GM12801 (cell line): ENCODE results near the gene ATOSA.

ENCODE experiments used
- TF ChIP-seq, protein P1 (sequence below): IDR thresholded peaks from one replicate; pipeline ENCODE4 v1.5.1; 2011; ENCODE audit warnings: control low read depth; ENCODE audit not compliant: insufficient read length; ENCODE audit errors: extremely low read depth

Gene ATOSA

DNA sequence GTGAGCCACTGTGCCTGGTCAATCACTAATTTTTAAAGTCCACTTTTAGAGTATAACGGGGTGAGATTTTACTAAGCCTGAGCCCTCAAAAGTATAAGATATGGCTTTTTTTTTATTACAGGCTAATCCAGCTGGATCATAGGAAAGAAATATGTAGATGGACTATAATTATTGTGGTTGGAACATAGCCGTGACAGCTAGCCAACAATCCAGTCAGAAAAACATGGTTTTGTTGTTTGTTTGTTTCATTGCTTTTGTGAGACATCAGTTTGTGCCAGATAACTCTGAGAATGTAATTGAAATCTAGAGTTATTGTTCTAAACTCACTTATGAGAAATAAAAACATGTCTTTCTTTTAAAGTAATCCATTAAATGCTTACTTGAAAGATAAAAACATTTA lies 37.3 kb upstream of the ATOSA start:
- TF ChIP-seq, protein P1, sequence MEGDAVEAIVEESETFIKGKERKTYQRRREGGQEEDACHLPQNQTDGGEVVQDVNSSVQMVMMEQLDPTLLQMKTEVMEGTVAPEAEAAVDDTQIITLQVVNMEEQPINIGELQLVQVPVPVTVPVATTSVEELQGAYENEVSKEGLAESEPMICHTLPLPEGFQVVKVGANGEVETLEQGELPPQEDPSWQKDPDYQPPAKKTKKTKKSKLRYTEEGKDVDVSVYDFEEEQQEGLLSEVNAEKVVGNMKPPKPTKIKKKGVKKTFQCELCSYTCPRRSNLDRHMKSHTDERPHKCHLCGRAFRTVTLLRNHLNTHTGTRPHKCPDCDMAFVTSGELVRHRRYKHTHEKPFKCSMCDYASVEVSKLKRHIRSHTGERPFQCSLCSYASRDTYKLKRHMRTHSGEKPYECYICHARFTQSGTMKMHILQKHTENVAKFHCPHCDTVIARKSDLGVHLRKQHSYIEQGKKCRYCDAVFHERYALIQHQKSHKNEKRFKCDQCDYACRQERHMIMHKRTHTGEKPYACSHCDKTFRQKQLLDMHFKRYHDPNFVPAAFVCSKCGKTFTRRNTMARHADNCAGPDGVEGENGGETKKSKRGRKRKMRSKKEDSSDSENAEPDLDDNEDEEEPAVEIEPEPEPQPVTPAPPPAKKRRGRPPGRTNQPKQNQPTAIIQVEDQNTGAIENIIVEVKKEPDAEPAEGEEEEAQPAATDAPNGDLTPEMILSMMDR = no peak

DNA sequence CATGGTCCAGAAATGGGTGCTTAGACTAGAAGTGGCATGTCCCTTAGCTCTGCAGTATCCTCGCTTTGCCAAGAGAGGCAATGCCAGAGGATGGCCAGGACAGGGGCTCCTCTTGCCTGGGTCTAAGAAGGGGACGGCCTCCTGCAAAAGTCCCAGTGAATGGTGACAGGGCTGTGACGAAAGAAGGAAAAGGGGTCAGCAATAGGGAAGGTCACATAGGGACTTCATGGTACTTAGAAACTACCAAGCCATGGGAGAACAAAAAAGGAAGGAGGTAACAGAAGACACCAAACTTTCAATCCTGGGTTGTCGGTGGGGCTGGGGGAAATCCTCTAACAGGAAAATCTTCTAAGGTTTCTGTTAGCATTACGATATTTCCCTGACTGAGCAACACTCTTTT lies 36.2 kb upstream of the ATOSA start:
- TF ChIP-seq, protein P1 = no peak

DNA sequence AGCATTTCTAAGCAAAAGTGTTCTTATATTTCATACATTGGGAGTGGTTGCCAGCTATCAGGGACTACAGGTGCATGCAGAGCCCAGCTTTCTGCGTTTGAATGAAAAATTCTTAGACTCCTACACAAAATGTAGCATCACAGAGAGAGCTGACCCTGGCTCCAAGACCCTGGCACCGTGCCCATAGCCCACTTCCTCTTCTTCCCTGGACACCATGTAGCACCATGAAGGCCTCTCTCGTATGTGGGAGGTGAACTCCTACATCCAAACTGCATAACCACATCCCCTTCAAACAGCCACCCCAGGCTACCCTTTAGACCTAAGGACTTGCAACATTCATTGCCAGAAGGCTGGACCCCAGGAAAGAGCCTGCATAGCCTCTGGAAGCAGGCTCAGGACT lies 35.8 kb upstream of the ATOSA start:
- TF ChIP-seq, protein P1 = no peak

DNA sequence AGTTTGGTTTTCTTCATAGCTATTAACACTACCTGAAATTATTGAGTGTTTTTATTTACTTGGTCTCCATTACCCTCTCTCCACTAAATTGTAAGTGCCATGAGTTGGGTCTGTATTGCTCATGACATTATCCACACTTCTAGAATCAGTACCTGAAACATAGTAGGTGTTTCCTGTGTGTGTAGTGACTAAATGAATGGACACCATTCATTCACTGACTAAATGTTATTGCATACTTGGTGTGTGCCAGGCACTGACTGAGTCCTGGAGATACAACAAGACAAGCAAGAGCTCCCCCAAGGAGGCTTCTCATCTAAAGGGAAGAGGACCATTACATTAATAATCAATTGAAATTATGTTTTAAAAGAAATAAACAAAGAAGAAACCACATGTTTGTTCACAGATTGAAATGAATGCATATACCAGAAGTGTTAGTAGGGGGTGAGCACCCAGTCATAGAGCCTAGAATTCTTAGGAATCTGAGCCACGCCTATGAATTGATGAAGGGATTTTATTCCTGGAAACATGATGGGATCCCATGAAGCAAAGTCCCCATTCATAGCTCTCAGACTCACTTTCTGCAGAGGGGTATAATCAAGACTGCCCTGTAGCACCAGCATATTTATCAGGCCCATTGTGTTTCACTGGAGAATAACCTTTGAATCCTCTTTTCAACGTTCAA lies 31.7 kb upstream of the ATOSA start:
- TF ChIP-seq, protein P1 = no peak

DNA sequence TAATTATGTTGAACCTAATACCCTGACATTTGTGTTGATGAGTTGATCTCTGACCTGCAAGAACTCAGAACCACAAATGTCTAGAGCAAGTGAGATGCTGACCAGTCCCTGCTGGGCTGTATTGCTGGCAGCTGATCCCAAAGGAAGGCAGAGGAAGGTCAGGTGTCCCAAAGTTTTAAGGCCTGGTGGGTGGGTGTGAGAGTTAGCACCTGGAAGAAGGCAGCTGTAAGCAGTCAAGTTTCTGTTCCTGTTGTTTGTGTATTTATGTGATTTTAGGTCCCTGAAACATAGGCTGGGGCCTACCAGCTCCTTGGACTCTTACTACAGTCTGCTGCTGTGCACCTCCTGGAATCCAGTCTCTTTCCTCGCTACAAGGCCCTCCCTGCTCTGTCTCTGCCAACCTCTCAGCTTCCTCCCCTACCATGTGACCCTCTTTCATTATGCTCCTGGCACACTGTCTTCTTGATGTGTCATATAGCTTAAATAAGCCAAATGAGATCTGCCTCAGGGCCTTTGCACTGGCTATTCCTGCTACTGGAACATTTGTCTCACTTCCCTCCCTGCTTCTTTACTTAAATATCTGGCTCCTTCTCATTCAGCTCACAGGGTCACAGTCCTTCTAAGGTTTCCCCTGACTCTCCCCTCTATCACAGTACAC lies 31.0 kb upstream of the ATOSA start:
- TF ChIP-seq, protein P1 = no peak

DNA sequence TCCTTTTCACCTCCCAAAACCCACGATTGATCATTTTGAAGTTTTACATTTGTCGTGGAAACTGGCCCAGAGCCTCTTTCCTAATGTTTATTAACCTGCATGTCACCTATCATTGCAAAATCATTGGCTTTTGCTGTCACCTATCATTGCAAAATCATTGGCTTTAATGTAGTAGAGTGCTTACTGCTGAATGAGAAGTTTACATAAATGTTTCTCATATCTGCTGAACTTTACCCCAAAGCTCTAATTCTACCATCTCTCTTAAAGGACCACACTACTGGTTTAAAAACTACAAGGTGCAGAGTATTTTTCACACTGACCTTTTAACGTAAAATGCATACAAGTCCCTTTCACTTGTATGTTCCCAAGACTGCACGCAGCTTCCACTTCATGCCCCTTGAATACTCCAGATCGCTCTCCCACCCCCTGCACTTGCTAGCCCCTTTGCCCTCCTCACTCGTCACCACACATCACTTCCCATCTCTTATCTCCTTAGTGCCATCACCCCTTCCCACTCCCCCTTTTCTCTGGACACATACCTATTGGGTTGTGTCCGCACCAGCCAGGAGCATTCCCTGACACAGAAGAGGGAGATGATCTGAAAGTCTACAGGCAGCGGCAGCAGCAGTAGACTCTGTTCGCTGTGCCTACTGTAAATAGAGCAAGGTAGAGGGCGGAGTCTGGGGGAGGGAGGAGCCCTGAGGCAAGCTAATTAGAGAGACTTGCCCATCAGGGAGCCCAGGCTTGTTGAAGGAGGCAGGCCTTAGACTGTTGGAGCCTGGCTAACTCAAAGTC lies 30.2 kb upstream of the ATOSA start:
- TF ChIP-seq, protein P1 = no peak

DNA sequence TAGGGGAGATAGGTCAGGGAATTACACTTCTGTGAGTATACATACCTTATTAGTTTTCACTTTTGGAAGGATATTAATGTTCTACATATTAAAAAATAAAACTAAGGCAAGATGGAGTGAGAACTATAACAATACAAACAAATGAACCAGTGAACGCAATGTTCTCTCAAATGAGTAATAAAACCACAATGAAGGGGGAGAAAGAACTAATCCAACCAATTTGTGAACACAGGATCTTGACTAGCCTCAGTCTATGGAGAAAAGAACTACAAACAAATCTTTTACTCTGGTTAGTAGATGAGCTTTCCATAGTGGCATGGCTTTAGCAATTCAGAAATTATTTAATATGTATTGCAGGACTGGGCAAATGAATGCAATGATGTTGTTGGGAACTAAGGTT lies 26.9 kb upstream of the ATOSA start:
- TF ChIP-seq, protein P1 = no peak
